GM21737 (cell line): ENCODE measurements around the gene MYMK.

Experiments used
- ATAC-seq: cut with Tn5 transposase; IDR thresholded peaks from one replicate; pipeline ENCODE4 v1.9.1; 2021; ENCODE audit warnings: mild to moderate bottlenecking, moderate library complexity; ENCODE audit not compliant: unreplicated experiment

The MYMK gene

GRCh38 chr9:133489253-133490190 lies 35.2 kb downstream of the MYMK start:
- ATAC-seq: no peak

- no peak for ATAC-seq
These were observed 36.0 kb downstream of the MYMK start for GRCh38 chr9:133488686-133489252.

GRCh38 chr9:133487331-133487725 lies 37.4 kb downstream of the MYMK start:
- ATAC-seq: no peak

GRCh38 chr9:133485531-133486260 lies 39.1 kb downstream of the MYMK start:
- no peak for ATAC-seq

GRCh38 chr9:133484671-133485437 lies 39.9 kb downstream of the MYMK start:
- no peak for ATAC-seq

- no peak for ATAC-seq
These were observed 41.1 kb downstream of the MYMK start for GRCh38 chr9:133483611-133484010.

GRCh38 chr9:133478851-133479711 lies 45.7 kb downstream of the MYMK start, which contains the start of gene SLC2A6:
SLC2A6 (minus strand) TSS chr9:133479099; CDS start chr9:133479059, 40 bp downstream.
- peak; percentile 86 for ATAC-seq

- peak; percentile 37 for ATAC-seq
These were observed 46.5 kb downstream of the MYMK start for GRCh38 chr9:133477992-133478850.

GRCh38 chr9:133477461-133477860 lies 47.3 kb downstream of the MYMK start:
- no peak for ATAC-seq

GRCh38 chr9:133476941-133477340 lies 47.8 kb downstream of the MYMK start:
- ATAC-seq: no peak

GRCh38 chr9:133476036-133476931 lies 48.5 kb downstream of the MYMK start:
- ATAC-seq: no peak

- no peak for ATAC-seq
These were observed 49.3 kb downstream of the MYMK start for GRCh38 chr9:133475292-133476012.

GRCh38 chr9:133474853-133475252 lies 49.9 kb downstream of the MYMK start:
- ATAC-seq: no peak

- no peak for ATAC-seq
These were observed 50.5 kb downstream of the MYMK start for GRCh38 chr9:133474215-133474614.

GRCh38 chr9:133473743-133474142 lies 51.0 kb downstream of the MYMK start:
- no peak for ATAC-seq

- no peak for ATAC-seq
These were observed 51.9 kb downstream of the MYMK start for GRCh38 chr9:133472753-133473378.

- ATAC-seq: no peak
These were observed 52.5 kb downstream of the MYMK start for GRCh38 chr9:133472277-133472645.
